Mucosa of stomach (tissue), 1 donor: ENCODE measurements around the gene SMPD3.

ENCODE experiments used
- H3K27me3 ChIP-seq: one replicate; pipeline ENCODE4 v1.7.0; 2013; ENCODE audit warnings: mild to moderate bottlenecking, low read length; ENCODE audit not compliant: control insufficient read depth, insufficient read depth
- H3K36me3 ChIP-seq: one replicate; pipeline ENCODE4 v1.7.0; 2013; ENCODE audit warnings: low read length; ENCODE audit not compliant: control insufficient read depth, insufficient read depth
- H3K4me1 ChIP-seq: one replicate; pipeline ENCODE4 v1.7.0; 2013; ENCODE audit warnings: mild to moderate bottlenecking, low read length; ENCODE audit not compliant: control insufficient read depth, insufficient read depth
- H3K4me3 ChIP-seq: one replicate; pipeline ENCODE4 v1.7.0; 2013; ENCODE audit warnings: low read length
- H3K9ac ChIP-seq: one replicate; pipeline ENCODE4 v1.7.0; 2013; ENCODE audit warnings: mild to moderate bottlenecking, low read length, moderate library complexity
- H3K9me3 ChIP-seq: one replicate; pipeline ENCODE4 v1.7.0; 2013; ENCODE audit warnings: mild to moderate bottlenecking, low read length, moderate library complexity; ENCODE audit not compliant: control insufficient read depth
- donor health status: Pancreatic carcinoma.

The SMPD3 gene

GRCh38 chr16:68360547-68360946 lies 87.8 kb downstream of the SMPD3 start:
- H3K9ac ChIP-seq: no peak overlapping the region
- peaks cover 13% of the 10 kb centered on the region for H3K36me3 ChIP-seq
- no peaks in the 10 kb centered on the region for H3K9me3 ChIP-seq
- no peaks in the 10 kb centered on the region for H3K27me3 ChIP-seq
- H3K4me3 ChIP-seq: no peak overlapping the region
- H3K4me1 ChIP-seq: peaks cover 10% of the 10 kb centered on the region

- H3K9me3 ChIP-seq: no peaks in the 10 kb centered on the region
- H3K36me3 ChIP-seq: peaks cover 10% of the 10 kb centered on the region
- no peak overlapping the region for H3K9ac ChIP-seq
- H3K27me3 ChIP-seq: no peaks in the 10 kb centered on the region
- H3K4me3 ChIP-seq: no peak overlapping the region
- H3K4me1 ChIP-seq: peaks cover 6% of the 10 kb centered on the region
Observed at GRCh38 chr16:68359398-68360191, 88.7 kb downstream of the SMPD3 start.

GRCh38 chr16:68358951-68359350 lies 89.4 kb downstream of the SMPD3 start:
- no peaks in the 10 kb centered on the region for H3K9me3 ChIP-seq
- H3K36me3 ChIP-seq: peaks cover 4% of the 10 kb centered on the region
- peaks cover 6% of the 10 kb centered on the region for H3K4me1 ChIP-seq
- H3K27me3 ChIP-seq: no peaks in the 10 kb centered on the region
- no peak overlapping the region for H3K9ac ChIP-seq
- no peak overlapping the region for H3K4me3 ChIP-seq

GRCh38 chr16:68357923-68358322 lies 90.4 kb downstream of the SMPD3 start:
- H3K4me1 ChIP-seq: peaks cover 12% of the 10 kb centered on the region
- no peak overlapping the region for H3K9ac ChIP-seq
- H3K36me3 ChIP-seq: peaks cover 4% of the 10 kb centered on the region
- H3K9me3 ChIP-seq: no peaks in the 10 kb centered on the region
- no peaks in the 10 kb centered on the region for H3K27me3 ChIP-seq
- H3K4me3 ChIP-seq: no peak overlapping the region

GRCh38 chr16:68357521-68357922 lies 90.8 kb downstream of the SMPD3 start:
- Histone ChIP-seq H3K4me3 (no peak overlapping the region), H3K36me3 (peaks cover 4% of the 10 kb centered on the region), H3K9me3 (no peaks in the 10 kb centered on the region), H3K9ac (no peak overlapping the region), H3K27me3 (no peaks in the 10 kb centered on the region), H3K4me1 (peaks cover 15% of the 10 kb centered on the region)

GRCh38 chr16:68356919-68357286 lies 91.4 kb downstream of the SMPD3 start:
- Histone ChIP-seq H3K27me3 (no peaks in the 10 kb centered on the region), H3K9me3 (no peaks in the 10 kb centered on the region), H3K36me3 (peaks cover 4% of the 10 kb centered on the region), H3K4me1 (peaks cover 19% of the 10 kb centered on the region), H3K9ac (no peak overlapping the region), H3K4me3 (no peak overlapping the region)

GRCh38 chr16:68356249-68356918 lies 91.9 kb downstream of the SMPD3 start:
- Histone ChIP-seq H3K9me3 (no peaks in the 10 kb centered on the region), H3K9ac (no peak overlapping the region), H3K4me3 (no peak overlapping the region), H3K4me1 (peaks cover 24% of the 10 kb centered on the region), H3K36me3 (peaks cover 4% of the 10 kb centered on the region), H3K27me3 (no peaks in the 10 kb centered on the region)

- Histone ChIP-seq H3K27me3 (no peaks in the 10 kb centered on the region), H3K9me3 (no peaks in the 10 kb centered on the region), H3K4me1 (peaks cover 25% of the 10 kb centered on the region), H3K9ac (no peak overlapping the region), H3K36me3 (peaks cover 4% of the 10 kb centered on the region), H3K4me3 (no peak overlapping the region)
Observed at GRCh38 chr16:68355447-68356248, 92.7 kb downstream of the SMPD3 start.

- Histone ChIP-seq H3K4me3 (no peak overlapping the region), H3K9me3 (no peaks in the 10 kb centered on the region), H3K36me3 (peaks cover 4% of the 10 kb centered on the region), H3K27me3 (no peaks in the 10 kb centered on the region), H3K9ac (no peak overlapping the region), H3K4me1 (peaks cover 25% of the 10 kb centered on the region)
Observed at GRCh38 chr16:68354816-68355215, 93.5 kb downstream of the SMPD3 start.

- Histone ChIP-seq H3K9me3 (no peaks in the 10 kb centered on the region), H3K27me3 (no peaks in the 10 kb centered on the region), H3K4me3 (no peak overlapping the region), H3K4me1 (peaks cover 25% of the 10 kb centered on the region), H3K9ac (no peak overlapping the region), H3K36me3 (peaks cover 4% of the 10 kb centered on the region)
Observed at GRCh38 chr16:68353366-68353765, 94.9 kb downstream of the SMPD3 start.

GRCh38 chr16:68351991-68352431 lies 96.3 kb downstream of the SMPD3 start:
- Histone ChIP-seq H3K4me1 (peaks cover 23% of the 10 kb centered on the region), H3K27me3 (no peaks in the 10 kb centered on the region), H3K9me3 (no peaks in the 10 kb centered on the region), H3K36me3 (peaks cover 4% of the 10 kb centered on the region), H3K4me3 (peak overlapping the region; percentile 10), H3K9ac (peak overlapping the region; percentile 58)

- Histone ChIP-seq H3K36me3 (peaks cover 4% of the 10 kb centered on the region), H3K9me3 (no peaks in the 10 kb centered on the region), H3K4me1 (peaks cover 19% of the 10 kb centered on the region), H3K9ac (peak overlapping the region; percentile 53), H3K4me3 (no peak overlapping the region), H3K27me3 (no peaks in the 10 kb centered on the region)
Observed at GRCh38 chr16:68351463-68351862, 96.8 kb downstream of the SMPD3 start.
